GM12878 (cell line): ENCODE data around the gene RHOBTB1. TPM values are rescaled to one million over a fixed set of nuclear protein-coding genes. Genes with fewer than 3 reads are reported as not detected.

ENCODE experiments used
- ATAC-seq: fragments of 200-7000 bp; cut with Tn5 transposase; 3 replicates; pipeline ENCODE4 v1.9.1; 2020; ENCODE audit warnings: mild to moderate bottlenecking, moderate library complexity
- BruUV-seq: library from RNA; stranded (reverse); fragments of 400-500 nt; replicated peaks from 2 replicates; lab custom pipeline; 2021; lab: Mats Ljungman, UMichigan
- CTCF ChIA-PET: fragments of 300-600 bp; sonication (Branson Sonifier 250); formaldehyde crosslinking; extraction: SDS; loops from one replicate; lab custom pipeline; 2021; ENCODE audit warnings: inconsistent platforms; lab: Yijun Ruan, JAX
- POLR2A ChIA-PET: fragments of 350-600 bp; formaldehyde crosslinking; extraction: SDS; loops from one replicate; lab custom pipeline; 2021; ENCODE audit warnings: inconsistent platforms; lab: Charles Lee
- RAD21 ChIA-PET: fragments of 300-600 bp; sonication (Branson Sonifier 250); formaldehyde crosslinking; loops from one replicate; lab custom pipeline; 2023; ENCODE audit warnings: antibody characterized with exemption; ENCODE audit not compliant: unreplicated experiment; lab: Charles Lee
- SMC1A ChIA-PET: fragments of 300-600 bp; sonication (Branson Sonifier 250); formaldehyde crosslinking; loops from one replicate; lab custom pipeline; 2023; ENCODE audit not compliant: unreplicated experiment, uncharacterized antibody; lab: Charles Lee
- DNase-seq: peaks from one replicate; pipeline ENCODE4 v3.0.0-alpha.2; 2011; ENCODE audit warnings: low read depth, low spot score
- FAIRE-seq: peaks from 3 replicates; lab custom pipeline; 2011; peaks lifted over from hg19 to GRCh38; lab: Jason Lieb, UNC
- H2AFZ ChIP-seq: 2 replicates; pipeline ENCODE4 v1.6.0; 2011; ENCODE audit warnings: low read depth, low read length, control low read depth; ENCODE audit not compliant: control insufficient read depth
- H3K27ac ChIP-seq: 2 replicates; pipeline ENCODE4 v1.5.1; 2011; ENCODE audit warnings: control low read depth; ENCODE audit not compliant: control insufficient read depth, insufficient read depth
- H3K27me3 ChIP-seq, 2 experiments: replicated peaks in 1 of 2; 2 replicates each; pipeline versions ENCODE4 v1.6.0 to v1.6.1; 2011; ENCODE audit warnings: low read length in 1 of 2; ENCODE audit not compliant: control insufficient read depth in 2 of 2, insufficient read depth in 2 of 2
- H3K36me3 ChIP-seq, 2 experiments: 2 replicates each; pipeline ENCODE4 v1.5.1; 2011; ENCODE audit warnings: low read length in 1 of 2; ENCODE audit not compliant: control insufficient read depth in 2 of 2, insufficient read depth in 2 of 2
- H3K4me1 ChIP-seq: 2 replicates; pipeline ENCODE4 v1.6.1; 2011; ENCODE audit warnings: mild to moderate bottlenecking, low read length, moderate library complexity, mixed read lengths; ENCODE audit not compliant: control insufficient read depth, insufficient read depth
- H3K4me2 ChIP-seq: 2 replicates; pipeline ENCODE4 v1.6.0; 2011; ENCODE audit warnings: control low read depth; ENCODE audit not compliant: control insufficient read depth, insufficient read depth
- H3K4me3 ChIP-seq: fragments of 200-600 bp; sonication (generic); 2 replicates; pipeline ENCODE4 v1.5.1; 2016
- H3K79me2 ChIP-seq: 2 replicates; pipeline ENCODE4 v1.6.0; 2011; ENCODE audit warnings: low read length; ENCODE audit not compliant: control insufficient read depth, insufficient read depth
- H3K9ac ChIP-seq: 2 replicates; pipeline ENCODE4 v1.8.0; 2011; ENCODE audit warnings: low read length, control low read depth, mixed read lengths; ENCODE audit not compliant: control insufficient read depth, insufficient read depth
- H3K9me3 ChIP-seq: replicated peaks from 3 replicates; pipeline ENCODE4 v1.5.1; 2011; ENCODE audit warnings: mild to moderate bottlenecking, low read length; ENCODE audit not compliant: control insufficient read depth, insufficient read depth
- H4K20me1 ChIP-seq: 2 replicates; pipeline ENCODE4 v1.6.0; 2011; ENCODE audit not compliant: control insufficient read depth, insufficient read depth
- EGR1 ChIP-seq, 2 experiments: IDR thresholded peaks; 1 replicate in 1 of 2; 2 replicates in 1 of 2; pipeline ENCODE4 v1.6.1; 2011 to 2012; ENCODE audit warnings: low read depth in 2 of 2, low read length in 2 of 2, borderline replicate concordance in 1 of 2, mild to moderate bottlenecking in 1 of 2, moderate library complexity in 1 of 2
- ESRRA ChIP-seq: IDR thresholded peaks from 2 replicates; pipeline ENCODE4 v1.6.1; 2012; ENCODE audit warnings: mild to moderate bottlenecking, low read length, improper control_type of control experiment
- FOS ChIP-seq: IDR thresholded peaks from 3 replicates; pipeline ENCODE4 v1.6.1; 2011; ENCODE audit warnings: borderline replicate concordance; ENCODE audit not compliant: insufficient read length; ENCODE audit errors: extremely low read depth
- HSF1 ChIP-seq: fragments of 150-350 bp; IDR thresholded peaks from 2 replicates; pipeline ENCODE4 v1.6.1; 2014; ENCODE audit warnings: mild to moderate bottlenecking, low read depth, low read length
- IKZF1 ChIP-seq: fragments of 450-650 bp; conservative IDR thresholded peaks from 2 replicates; pipeline ENCODE4 v1.6.1; 2017; ENCODE audit warnings: antibody characterized with exemption, mild to moderate bottlenecking
- PBX3 ChIP-seq: IDR thresholded peaks from 2 replicates; pipeline ENCODE4 v1.6.1; 2011; ENCODE audit warnings: mild to moderate bottlenecking, low read depth, low read length, moderate library complexity; ENCODE audit not compliant: insufficient replicate concordance
- POU2F2 ChIP-seq: IDR thresholded peaks from 3 replicates; pipeline ENCODE4 v1.6.1; 2011; ENCODE audit warnings: low read depth, mild to moderate bottlenecking, low read length, borderline replicate concordance
- RAD51 ChIP-seq: fragments of 450-650 bp; IDR thresholded peaks from 2 replicates; pipeline ENCODE4 v1.6.1; 2016; ENCODE audit warnings: moderate library complexity, mild to moderate bottlenecking, inconsistent platforms
- SPI1 ChIP-seq: IDR thresholded peaks from 2 replicates; pipeline ENCODE4 v1.6.1; 2011; ENCODE audit warnings: low read depth, mild to moderate bottlenecking, low read length, moderate library complexity, borderline replicate concordance; ENCODE audit not compliant: insufficient read depth
- SUZ12 ChIP-seq: fragments of 200-600 bp; sonication (generic); IDR thresholded peaks from one replicate; pipeline ENCODE4 v1.6.1; 2018; ENCODE audit warnings: antibody characterized with exemption, mild to moderate bottlenecking; ENCODE audit not compliant: unreplicated experiment
- TARDBP ChIP-seq: IDR thresholded peaks from 2 replicates; pipeline ENCODE4 v1.6.1; 2016; ENCODE audit warnings: borderline replicate concordance
- ZSCAN29 ChIP-seq: fragments of 450-650 bp; IDR thresholded peaks from 2 replicates; pipeline ENCODE4 v1.6.1; 2017; ENCODE audit warnings: mild to moderate bottlenecking, moderate library complexity
- WGBS: methylation state at CpG from one replicate; pipeline ENCODE4 v1.1.6; 2016; ENCODE audit warnings: low lambda C conversion rate; ENCODE audit not compliant: insufficient replicate concordance, insufficient coverage; ENCODE audit errors: missing lambda C conversion rate; 5-methylcytosine and 5-hydroxymethylcytosine counted together
- in situ Hi-C: fragments of 300-500 bp; cut with MboI; formaldehyde crosslinking; loops from 9 replicates; pipeline ENCODE4 v1.14.3; 2018; ENCODE audit warnings: mixed read lengths
- intact Hi-C: fragments of 100-400 bp; cut with micrococcal nuclease; formaldehyde crosslinking; loops from one replicate; pipeline ENCODE4 v1.14.2; 2022; ENCODE audit not compliant: unreplicated experiment
- polyA plus RNA-seq, 11 experiments: library from polyadenylated mRNA; depleted of rRNA in 4 of 11; unstranded in 6 of 11; stranded (reverse) in 5 of 11; fragments of >200 nt; fragmentation: Nextera tagmentation in 4 of 11; fragmentation: Illumina TruSeq in 1 of 11; extraction: Ambion mirVana in 4 of 11; extraction: Trizol in 1 of 11; gene quantifications; 1 replicate in 1 of 11; 2 replicates in 10 of 11; pipeline versions ENCODE4 v1.2.1 to v1.2.3, GENCODE V29; 2011 to 2016; ENCODE audit warnings: inconsistent platforms in 2 of 11, missing spikeins in 2 of 11, low read depth in 1 of 11
- total RNA-seq, 4 experiments: library from RNA; depleted of rRNA in 3 of 4; stranded (reverse); fragments of >200 nt in 3 of 4; fragmentation: Illumina TruSeq in 1 of 4; extraction: Trizol in 1 of 4; gene quantifications; 2 replicates each; pipeline versions ENCODE4 v1.2.1 to v1.2.3, GENCODE V29; 2013 to 2021

The RHOBTB1 gene
- total and polyA plus RNA-seq, 10 of the 15 experiments (the other 5 are each of a cell fraction or from before 2014, with no cell fraction given) = not detected

- no peaks in the 10 kb centered on the region for H3K36me3 ChIP-seq
- no peaks in the 10 kb centered on the region for H3K4me1 ChIP-seq
- H3K27ac ChIP-seq = no peak overlapping the region
- ATAC-seq = no peak
- POLR2A ChIA-PET = no interaction called here
- intact Hi-C loops = no loop called here
- no peaks in the 10 kb centered on the region for H4K20me1 ChIP-seq
- RAD21 ChIA-PET = no interaction called here
- no peak for DNase-seq
- TF ChIP-seq TARDBP (no peak), EGR1 (IDR thresholded peaks at IDR 0.05; ENCODE audit: borderline replicate concordance in 1 of 2, low read depth in 2 of 2, low read length in 2 of 2) (no peak), POU2F2 (no peak), PBX3 (no peak), SPI1 (no peak)
- H2AFZ ChIP-seq = no peak overlapping the region
- SMC1A ChIA-PET = interaction anchor here (1.6 kb wide), 1 partner anchor 37 kb away, joined by 4 read pairs; no protein-coding TSS in a partner anchor
- H3K4me2 ChIP-seq = no peak overlapping the region
- H3K9ac ChIP-seq = no peak overlapping the region
- in situ Hi-C loops = no loop called here
- FAIRE-seq = no peak
- no peaks in the 10 kb centered on the region for H3K9me3 ChIP-seq
- no peaks in the 10 kb centered on the region; a peak in 1 of 4 replicates for H3K27me3 ChIP-seq
- no peaks in the 10 kb centered on the region for H3K79me2 ChIP-seq
- CTCF ChIA-PET = no interaction called here
- no TSS peak for BruUV-seq
- no peak overlapping the region for H3K4me3 ChIP-seq
- 30% methylated on average over 4 of the region's 4 CpGs for WGBS
Observed at GRCh38 chr10:60932756-60933155, 11.2 kb downstream of the RHOBTB1 start.

- H4K20me1 ChIP-seq = no peaks in the 10 kb centered on the region
- 18% methylated on average over 3 of the region's 3 CpGs for WGBS
- no peak for FAIRE-seq
- DNase-seq = no peak
- ChIA-PET POLR2A (no interaction called here), CTCF (no interaction called here)
- no peaks in the 10 kb centered on the region for H3K27me3 ChIP-seq
- H3K4me1 ChIP-seq = no peaks in the 10 kb centered on the region
- intact Hi-C loops = no loop called here
- no peaks in the 10 kb centered on the region for H3K36me3 ChIP-seq
- no peak overlapping the region for H3K9ac ChIP-seq
- no peak for TF ChIP-seq ESRRA
- TF ChIP-seq FOS = no peak
- TF ChIP-seq SUZ12 = no peak
- no peak for TF ChIP-seq HSF1
- no peak for TF ChIP-seq IKZF1
- no peak for TF ChIP-seq RAD51
- no peak for TF ChIP-seq ZSCAN29
- TF ChIP-seq, all 136 proteins: peak for 0
- Histone ChIP-seq H2AFZ (no peak overlapping the region), H3K9me3 (no peaks in the 10 kb centered on the region), H3K4me3 (no peak overlapping the region), H3K27ac (no peak overlapping the region), H3K4me2 (no peak overlapping the region), H3K79me2 (no peaks in the 10 kb centered on the region)
- no TSS peak for BruUV-seq
- no peak for ATAC-seq
- ChIA-PET RAD21 (no interaction called here), SMC1A (no interaction called here)
- in situ Hi-C loops = no loop called here
Observed at GRCh38 chr10:60930237-60930636, 13.7 kb downstream of the RHOBTB1 start.
